GM12878 (cell line): ENCODE results near the gene ABCC9. TPM values are rescaled to one million over a fixed set of nuclear protein-coding genes. Genes with fewer than 3 reads are reported as not detected.
"Not testable (repeated sequence)": the region's sequence is repeated elsewhere in the genome, so short reads cannot be mapped to it uniquely, and the experiment has no call there.

ENCODE experiments used
- ATAC-seq: fragments of 200-7000 bp; cut with Tn5 transposase; 3 replicates; pipeline ENCODE4 v1.9.1; 2020; ENCODE audit warnings: mild to moderate bottlenecking, moderate library complexity
- BruUV-seq: library from RNA; stranded (reverse); fragments of 400-500 nt; replicated peaks from 2 replicates; lab custom pipeline; 2021; lab: Mats Ljungman, UMichigan
- CTCF ChIA-PET: fragments of 300-600 bp; sonication (Branson Sonifier 250); formaldehyde crosslinking; extraction: SDS; loops from one replicate; lab custom pipeline; 2021; ENCODE audit warnings: inconsistent platforms; lab: Yijun Ruan, JAX
- POLR2A ChIA-PET: fragments of 350-600 bp; formaldehyde crosslinking; extraction: SDS; loops from one replicate; lab custom pipeline; 2021; ENCODE audit warnings: inconsistent platforms; lab: Charles Lee
- RAD21 ChIA-PET: fragments of 300-600 bp; sonication (Branson Sonifier 250); formaldehyde crosslinking; loops from one replicate; lab custom pipeline; 2023; ENCODE audit warnings: antibody characterized with exemption; ENCODE audit not compliant: unreplicated experiment; lab: Charles Lee
- SMC1A ChIA-PET: fragments of 300-600 bp; sonication (Branson Sonifier 250); formaldehyde crosslinking; loops from one replicate; lab custom pipeline; 2023; ENCODE audit not compliant: unreplicated experiment, uncharacterized antibody; lab: Charles Lee
- DNase-seq: peaks from one replicate; pipeline ENCODE4 v3.0.0-alpha.2; 2011; ENCODE audit warnings: low read depth, low spot score
- FAIRE-seq: peaks from 3 replicates; lab custom pipeline; 2011; peaks lifted over from hg19 to GRCh38; lab: Jason Lieb, UNC
- H2AFZ ChIP-seq: 2 replicates; pipeline ENCODE4 v1.6.0; 2011; ENCODE audit warnings: low read depth, low read length, control low read depth; ENCODE audit not compliant: control insufficient read depth
- H3K27ac ChIP-seq: 2 replicates; pipeline ENCODE4 v1.5.1; 2011; ENCODE audit warnings: control low read depth; ENCODE audit not compliant: control insufficient read depth, insufficient read depth
- H3K27me3 ChIP-seq, 2 experiments: replicated peaks in 1 of 2; 2 replicates each; pipeline versions ENCODE4 v1.6.0 to v1.6.1; 2011; ENCODE audit warnings: low read length in 1 of 2; ENCODE audit not compliant: control insufficient read depth in 2 of 2, insufficient read depth in 2 of 2
- H3K36me3 ChIP-seq, 2 experiments: 2 replicates each; pipeline ENCODE4 v1.5.1; 2011; ENCODE audit warnings: low read length in 1 of 2; ENCODE audit not compliant: control insufficient read depth in 2 of 2, insufficient read depth in 2 of 2
- H3K4me1 ChIP-seq: 2 replicates; pipeline ENCODE4 v1.6.1; 2011; ENCODE audit warnings: mild to moderate bottlenecking, low read length, moderate library complexity, mixed read lengths; ENCODE audit not compliant: control insufficient read depth, insufficient read depth
- H3K4me2 ChIP-seq: 2 replicates; pipeline ENCODE4 v1.6.0; 2011; ENCODE audit warnings: control low read depth; ENCODE audit not compliant: control insufficient read depth, insufficient read depth
- H3K4me3 ChIP-seq: fragments of 200-600 bp; sonication (generic); 2 replicates; pipeline ENCODE4 v1.5.1; 2016
- H3K79me2 ChIP-seq: 2 replicates; pipeline ENCODE4 v1.6.0; 2011; ENCODE audit warnings: low read length; ENCODE audit not compliant: control insufficient read depth, insufficient read depth
- H3K9ac ChIP-seq: 2 replicates; pipeline ENCODE4 v1.8.0; 2011; ENCODE audit warnings: low read length, control low read depth, mixed read lengths; ENCODE audit not compliant: control insufficient read depth, insufficient read depth
- H3K9me3 ChIP-seq: replicated peaks from 3 replicates; pipeline ENCODE4 v1.5.1; 2011; ENCODE audit warnings: mild to moderate bottlenecking, low read length; ENCODE audit not compliant: control insufficient read depth, insufficient read depth
- H4K20me1 ChIP-seq: 2 replicates; pipeline ENCODE4 v1.6.0; 2011; ENCODE audit not compliant: control insufficient read depth, insufficient read depth
- CBX3 ChIP-seq: fragments of 200-600 bp; sonication (generic); IDR thresholded peaks from 2 replicates; pipeline ENCODE4 v1.6.1; 2016; ENCODE audit warnings: low read depth, borderline replicate concordance
- SREBF1 ChIP-seq: IDR thresholded peaks from 2 replicates; pipeline ENCODE4 v1.6.1; 2012; ENCODE audit warnings: mild to moderate bottlenecking, low read length
- ZNF24 ChIP-seq: fragments of 450-650 bp; IDR thresholded peaks from 2 replicates; pipeline ENCODE4 v1.6.1; 2017; ENCODE audit warnings: antibody characterized with exemption, mild to moderate bottlenecking
- WGBS: methylation state at CpG from one replicate; pipeline ENCODE4 v1.1.6; 2016; ENCODE audit warnings: low lambda C conversion rate; ENCODE audit not compliant: insufficient replicate concordance, insufficient coverage; ENCODE audit errors: missing lambda C conversion rate; 5-methylcytosine and 5-hydroxymethylcytosine counted together
- in situ Hi-C: fragments of 300-500 bp; cut with MboI; formaldehyde crosslinking; loops from 9 replicates; pipeline ENCODE4 v1.14.3; 2018; ENCODE audit warnings: mixed read lengths
- intact Hi-C: fragments of 100-400 bp; cut with micrococcal nuclease; formaldehyde crosslinking; loops from one replicate; pipeline ENCODE4 v1.14.2; 2022; ENCODE audit not compliant: unreplicated experiment
- polyA plus RNA-seq, 11 experiments: library from polyadenylated mRNA; depleted of rRNA in 4 of 11; unstranded in 6 of 11; stranded (reverse) in 5 of 11; fragments of >200 nt; fragmentation: Nextera tagmentation in 4 of 11; fragmentation: Illumina TruSeq in 1 of 11; extraction: Ambion mirVana in 4 of 11; extraction: Trizol in 1 of 11; gene quantifications; 1 replicate in 1 of 11; 2 replicates in 10 of 11; pipeline versions ENCODE4 v1.2.1 to v1.2.3, GENCODE V29; 2011 to 2016; ENCODE audit warnings: inconsistent platforms in 2 of 11, missing spikeins in 2 of 11, low read depth in 1 of 11
- total RNA-seq, 4 experiments: library from RNA; depleted of rRNA in 3 of 4; stranded (reverse); fragments of >200 nt in 3 of 4; fragmentation: Illumina TruSeq in 1 of 4; extraction: Trizol in 1 of 4; gene quantifications; 2 replicates each; pipeline versions ENCODE4 v1.2.1 to v1.2.3, GENCODE V29; 2013 to 2021

Gene ABCC9
- total and polyA plus RNA-seq, 10 of the 15 experiments (the other 5 are each of a cell fraction or from before 2014, with no cell fraction given) = under 0.01 to 0.10 (median 0.04) TPM; not detected in 2

- CTCF ChIA-PET = interaction anchor here (1.1 kb wide), 1 partner anchor 9 kb away, joined by 3 read pairs; no protein-coding TSS in a partner anchor
- Histone ChIP-seq H3K27ac (no peak overlapping the region), H3K27me3 (no peaks in the 10 kb centered on the region), H3K4me1 (no peaks in the 10 kb centered on the region), H3K9me3 (no peaks in the 10 kb centered on the region), H4K20me1 (no peaks in the 10 kb centered on the region), H3K4me3 (no peak overlapping the region), H3K36me3 (no peaks in the 10 kb centered on the region), H3K4me2 (no peak overlapping the region), H2AFZ (no peak overlapping the region), H3K79me2 (no peaks in the 10 kb centered on the region), H3K9ac (no peak overlapping the region)
- POLR2A ChIA-PET = no interaction called here
- in situ Hi-C loops (no loop called here), intact Hi-C loops (no loop called here)
- DNase-seq = no peak
- FAIRE-seq = no peak
- 54% methylated on average over 3 of the region's 3 CpGs for WGBS
- SMC1A ChIA-PET = no interaction called here
- TF ChIP-seq ZNF24 (no peak), SREBF1 (no peak), CBX3 (no peak)
- RAD21 ChIA-PET = no interaction called here
- ATAC-seq = no peak
- no TSS peak for BruUV-seq
Observed at GRCh38 chr12:21786041-21786531, 155.1 kb downstream of the ABCC9 start.

- H3K27me3 ChIP-seq, CTCF ChIA-PET, SMC1A ChIA-PET: not testable (repeated sequence)
Observed at GRCh38 chr12:21782723-21783122, 158.5 kb downstream of the ABCC9 start.

More at GRCh38 chr12:21782723-21783122, 158.5 kb downstream of the ABCC9 start:
- FAIRE-seq, H4K20me1 ChIP-seq, H3K4me3 ChIP-seq, H2AFZ ChIP-seq, H3K9ac ChIP-seq, DNase-seq, in situ Hi-C loops, H3K9me3 ChIP-seq, POLR2A ChIA-PET, H3K4me1 ChIP-seq, H3K36me3 ChIP-seq, H3K79me2 ChIP-seq, BruUV-seq, H3K4me2 ChIP-seq, ATAC-seq, RAD21 ChIA-PET, H3K27ac ChIP-seq, intact Hi-C loops: not testable (repeated sequence)
- WGBS = 46% methylated on average over 3 of the region's 3 CpGs
